ENCODE data around the gene LATS2. TPM values are rescaled to one million over a fixed set of nuclear protein-coding genes. Genes with fewer than 3 reads are reported as not detected.

Gene LATS2
- total RNA-seq, 4 donors from 2014 or later: 33.0 to 69.6 (median 37.5) TPM

GRCh38 chr13:21009036-21009435 lies 52.4 kb downstream of the LATS2 start:
- intact Hi-C loops (cut with DNase I): no loop called here
- 64 to 74% methylated on average over 7 of the region's 7 CpGs for WGBS, 2 donors

GRCh38 chr13:21008026-21008425 lies 53.4 kb downstream of the LATS2 start:
- intact Hi-C loops (cut with DNase I): no loop called here
- Histone ChIP-seq H3K27ac (peak overlapping the region in 1 of 3 donors; percentile 52), H3K36me3 (no peaks in the 10 kb centered on the region), H3K9me3 (no peaks in the 10 kb centered on the region), H3K27me3 (no peaks in the 10 kb centered on the region), H3K4me1 (peaks cover 51 to 73% of the 10 kb centered on the region in 2 donors), H3K4me3 (replicated peaks in 1 of 3) (no peak overlapping the region)
- TF ChIP-seq POLR2A (IDR thresholded peaks at IDR 0.05) (no peak), CTCF (IDR thresholded peaks at IDR 0.05) (no peak)
- DNase-seq: no peak
- 93 to 96% methylated on average over 5 to 10 of the region's 11 CpGs for WGBS, 2 donors

More at GRCh38 chr13:21009036-21009435, 52.4 kb downstream of the LATS2 start:
- DNase-seq: no peak
- no peaks in the 10 kb centered on the region for H3K9me3 ChIP-seq
- no peak overlapping the region for H3K4me3 ChIP-seq (replicated peaks in 1 of 3)
- H3K4me1 ChIP-seq: peaks cover 61 to 82% of the 10 kb centered on the region in 2 donors
- peak overlapping the region in 2 of 3 donors; percentile 85 to 90 for H3K27ac ChIP-seq
- TF ChIP-seq POLR2A (IDR thresholded peaks at IDR 0.05) (no peak), CTCF (IDR thresholded peaks at IDR 0.05) (no peak)
- H3K27me3 ChIP-seq: no peaks in the 10 kb centered on the region
- H3K36me3 ChIP-seq: no peaks in the 10 kb centered on the region

GRCh38 chr13:21006141-21007005 lies 55.0 kb downstream of the LATS2 start:
- Histone ChIP-seq H3K4me1 (peaks cover 34 to 57% of the 10 kb centered on the region in 2 donors), H3K4me3 (replicated peaks in 1 of 3) (no peak overlapping the region), H3K27ac (peak overlapping the region; percentile 34 to 52 (median 35)), H3K27me3 (no peaks in the 10 kb centered on the region), H3K9me3 (no peaks in the 10 kb centered on the region), H3K36me3 (no peaks in the 10 kb centered on the region)
- DNase-seq: no peak
- intact Hi-C loops (cut with DNase I): no loop called here
- 53 to 59% methylated on average over 11 of the region's 11 CpGs for WGBS, 2 donors
- no peak for TF ChIP-seq CTCF (IDR thresholded peaks at IDR 0.05)
- no peak for TF ChIP-seq POLR2A (IDR thresholded peaks at IDR 0.05)

- Histone ChIP-seq H3K9me3 (no peaks in the 10 kb centered on the region), H3K27me3 (no peaks in the 10 kb centered on the region), H3K27ac (peak overlapping the region; percentile 19 to 42 (median 38)), H3K4me1 (peaks cover 22 to 46% of the 10 kb centered on the region in 2 donors), H3K36me3 (no peaks in the 10 kb centered on the region), H3K4me3 (replicated peaks in 1 of 3) (no peak overlapping the region)
- TF ChIP-seq CTCF (IDR thresholded peaks at IDR 0.05): no peak
- no peak for TF ChIP-seq POLR2A (IDR thresholded peaks at IDR 0.05)
- 90 to 93% methylated on average over 3 of the region's 3 CpGs for WGBS, 2 donors
- no peak for DNase-seq
- intact Hi-C loops (cut with DNase I): no loop called here
Observed at GRCh38 chr13:21005193-21005592, 56.2 kb downstream of the LATS2 start.

- H3K36me3 ChIP-seq: peaks cover 0 to 6% of the 10 kb centered on the region in 2 donors
- DNase-seq: no peak
- H3K9me3 ChIP-seq: no peaks in the 10 kb centered on the region
- no peak overlapping the region for H3K4me3 ChIP-seq (replicated peaks in 1 of 3)
- H3K27ac ChIP-seq: no peak overlapping the region
- peaks cover 20 to 36% of the 10 kb centered on the region in 2 donors for H3K4me1 ChIP-seq
- H3K27me3 ChIP-seq: no peaks in the 10 kb centered on the region
- 98 to 100% methylated on average over 5 of the region's 5 CpGs for WGBS, 2 donors
- intact Hi-C loops (cut with DNase I): no loop called here
- TF ChIP-seq POLR2A (IDR thresholded peaks at IDR 0.05) (no peak), CTCF (IDR thresholded peaks at IDR 0.05) (no peak)
Observed at GRCh38 chr13:21001471-21001870, 59.9 kb downstream of the LATS2 start.

Measured in thyroid gland (tissue), 4 donors.